Prostate gland (tissue), 2 donors: ENCODE measurements around the gene TMEM158.

Experiments
- POLR2A ChIP-seq: fragments of 450-650 bp; IDR thresholded peaks from one replicate; pipeline ENCODE4 v1.6.1; 2016; ENCODE audit warnings: antibody characterized with exemption, mild to moderate bottlenecking
- POLR2AphosphoS5 ChIP-seq: sonication (generic); formaldehyde crosslinking; IDR thresholded peaks from one replicate; pipeline ENCODE4 v1.6.1; 2017; ENCODE audit warnings: antibody characterized with exemption
- TF ChIP-seq, protein P1 (sequence below), 4 experiments: fragments of 200-600 bp in 2 of 4; fragments of 450-650 bp in 2 of 4; sonication (generic) in 2 of 4; IDR thresholded peaks; 1 replicate in 3 of 4; 2 replicates in 1 of 4; pipeline ENCODE4 v1.5.1; 2016 to 2019; ENCODE audit warnings: antibody characterized with exemption in 4 of 4, mild to moderate bottlenecking in 2 of 4, moderate library complexity in 2 of 4

DNA sequence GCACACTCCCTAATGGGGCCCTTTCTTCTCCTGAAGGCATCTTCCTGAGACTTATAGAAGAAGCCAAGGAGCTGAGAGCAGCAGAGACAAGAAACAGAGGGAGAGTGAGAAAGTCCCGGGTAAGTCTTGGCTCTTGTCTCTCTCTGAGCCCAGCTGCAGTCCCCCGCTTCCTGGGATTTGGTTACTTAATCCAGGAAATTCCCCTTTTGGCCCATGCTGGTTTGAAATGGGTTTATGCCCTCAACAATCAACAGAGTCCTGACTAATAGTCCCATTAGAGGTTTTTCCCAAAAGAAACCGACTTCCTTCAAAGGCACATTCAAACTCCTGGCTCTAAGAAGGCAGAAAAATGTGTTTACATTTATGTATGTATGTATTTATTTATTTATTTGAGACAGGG lies 22.0 kb downstream of the TMEM158 start:
- TF ChIP-seq, protein P1, sequence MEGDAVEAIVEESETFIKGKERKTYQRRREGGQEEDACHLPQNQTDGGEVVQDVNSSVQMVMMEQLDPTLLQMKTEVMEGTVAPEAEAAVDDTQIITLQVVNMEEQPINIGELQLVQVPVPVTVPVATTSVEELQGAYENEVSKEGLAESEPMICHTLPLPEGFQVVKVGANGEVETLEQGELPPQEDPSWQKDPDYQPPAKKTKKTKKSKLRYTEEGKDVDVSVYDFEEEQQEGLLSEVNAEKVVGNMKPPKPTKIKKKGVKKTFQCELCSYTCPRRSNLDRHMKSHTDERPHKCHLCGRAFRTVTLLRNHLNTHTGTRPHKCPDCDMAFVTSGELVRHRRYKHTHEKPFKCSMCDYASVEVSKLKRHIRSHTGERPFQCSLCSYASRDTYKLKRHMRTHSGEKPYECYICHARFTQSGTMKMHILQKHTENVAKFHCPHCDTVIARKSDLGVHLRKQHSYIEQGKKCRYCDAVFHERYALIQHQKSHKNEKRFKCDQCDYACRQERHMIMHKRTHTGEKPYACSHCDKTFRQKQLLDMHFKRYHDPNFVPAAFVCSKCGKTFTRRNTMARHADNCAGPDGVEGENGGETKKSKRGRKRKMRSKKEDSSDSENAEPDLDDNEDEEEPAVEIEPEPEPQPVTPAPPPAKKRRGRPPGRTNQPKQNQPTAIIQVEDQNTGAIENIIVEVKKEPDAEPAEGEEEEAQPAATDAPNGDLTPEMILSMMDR (IDR thresholded peaks at IDR 0.05) = no peak
- TF ChIP-seq POLR2A (no peak), POLR2AphosphoS5 (no peak)
